Measurements from ENCODE around the gene CD79A.

CD79A gene

DNA sequence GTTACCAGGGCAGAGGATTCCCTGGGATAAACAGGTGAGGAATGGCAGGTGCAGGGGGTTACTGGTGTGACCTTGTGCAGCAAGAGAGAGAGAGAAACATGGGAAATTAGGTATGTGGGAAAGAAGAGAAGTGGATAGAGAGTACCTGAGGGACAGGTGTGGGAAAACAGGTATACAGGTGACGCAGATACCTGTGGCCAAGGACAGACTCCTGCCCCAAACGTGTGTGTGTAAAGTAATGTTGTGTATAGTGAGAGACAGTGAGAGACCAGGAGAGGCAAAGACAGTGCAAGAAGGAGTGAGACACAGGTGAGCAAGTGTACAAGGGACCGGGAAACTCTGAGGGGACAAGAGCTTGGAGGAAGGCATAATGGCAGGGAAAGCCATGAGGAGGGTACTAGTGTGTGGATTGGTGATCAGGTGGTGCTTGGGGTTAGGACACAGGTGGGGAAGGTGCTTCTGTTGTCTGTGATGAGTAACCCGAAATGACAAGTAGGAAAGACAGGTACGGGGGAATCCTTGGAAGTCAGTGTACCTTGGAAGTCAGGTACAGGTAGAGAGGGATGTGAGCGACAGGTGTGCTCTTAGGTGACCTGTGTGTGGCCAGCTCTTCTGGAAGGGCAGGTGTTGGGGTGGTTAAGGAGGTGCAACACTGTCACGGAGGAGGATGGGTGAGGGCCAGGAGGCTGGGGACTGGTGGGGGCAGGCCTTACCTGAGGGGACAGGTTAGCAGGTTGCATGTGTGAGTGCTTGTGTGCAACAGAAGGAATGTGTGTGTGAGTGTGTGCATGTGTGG is 48.3 kb downstream of the CD79A start:
- no peak for TF ChIP-seq Cebpa-rat (IDR thresholded peaks at IDR 0.05)
- Histone ChIP-seq H3K9me3 (replicated peaks in 1 of 11) (no peaks in the 10 kb centered on the region), H3K36me3 (no peaks in the 10 kb centered on the region), H4K20me1 (peaks cover 0 to 29% (median 5%) of the 10 kb centered on the region in 11 experiments; a peak in 11 of 22 replicates), H3K4me2 (no peak overlapping the region), H3K27me3 (peaks cover 86 to 94% (median 91%) of the 10 kb centered on the region in 11 experiments), H3K27ac (no peak overlapping the region), H3K4me1 (peaks cover 19 to 46% (median 35%) of the 10 kb centered on the region in 10 experiments), H3K9ac (no peak overlapping the region), H3K4me3 (no peak overlapping the region)

GRCh38 chr19:41926028-41926762 is 49.1 kb downstream of the CD79A start:
- Histone ChIP-seq H4K20me1 (peaks cover 0 to 29% (median 5%) of the 10 kb centered on the region in 11 experiments; a peak in 11 of 22 replicates), H3K9me3 (replicated peaks in 1 of 11) (no peaks in the 10 kb centered on the region), H3K4me1 (peaks cover 20 to 46% (median 36%) of the 10 kb centered on the region in 10 experiments), H3K27me3 (peaks cover 87 to 96% (median 91%) of the 10 kb centered on the region in 11 experiments), H3K4me3 (no peak overlapping the region), H3K27ac (no peak overlapping the region), H3K9ac (no peak overlapping the region), H3K36me3 (no peaks in the 10 kb centered on the region), H3K4me2 (no peak overlapping the region)
- no peak for TF ChIP-seq Cebpa-rat (IDR thresholded peaks at IDR 0.05)

DNA sequence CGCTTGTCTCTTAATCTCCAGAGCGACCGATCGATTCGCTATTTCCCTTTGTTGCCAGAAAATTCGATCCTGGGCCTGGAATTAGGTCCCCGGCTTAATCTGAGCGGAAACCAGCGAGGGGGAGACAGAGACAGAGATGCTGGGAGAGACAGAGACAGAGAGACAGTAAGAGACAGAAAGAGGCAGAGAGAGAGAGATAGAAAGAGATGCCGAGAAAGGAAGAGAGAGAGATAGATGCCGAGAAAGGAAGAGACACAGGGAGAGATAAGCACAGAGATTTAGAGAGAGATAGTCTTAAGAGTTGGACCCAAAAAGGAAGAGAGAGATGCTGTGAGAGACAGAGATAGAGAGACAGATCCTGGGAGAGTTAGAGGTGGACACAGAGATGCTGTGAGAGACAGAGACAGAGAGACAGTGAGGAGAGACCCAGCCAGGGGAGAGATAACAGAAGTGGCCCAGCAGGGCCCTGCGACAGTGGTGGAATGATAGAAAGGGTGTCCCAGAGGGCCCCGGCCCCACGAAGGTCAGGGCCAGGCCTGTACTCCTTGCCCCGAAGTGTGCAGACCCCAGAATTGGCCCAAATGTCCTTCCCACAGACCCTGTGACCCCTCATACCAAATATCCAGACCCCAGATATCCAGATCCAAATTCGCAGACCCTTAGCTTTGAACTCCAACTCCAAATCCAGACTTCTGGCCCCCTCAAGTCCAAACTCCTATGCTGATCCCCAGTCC is 49.9 kb downstream of the CD79A start:
- TF ChIP-seq Cebpa-rat (IDR thresholded peaks at IDR 0.05) = no peak
- Histone ChIP-seq H3K27ac (no peak overlapping the region), H3K4me2 (peak overlapping the region in 5 of 11 experiments; percentile 34 to 99 (median 61); a peak in 7 of 22 replicates), H4K20me1 (peaks cover 0 to 29% (median 5%) of the 10 kb centered on the region in 11 experiments; a peak in 11 of 22 replicates), H3K36me3 (no peaks in the 10 kb centered on the region), H3K4me3 (0 out of 20 replicates have a peak overlapping the region, but pooled peaks of 1 of the 10 experiments have one; percentile 64), H3K9ac (no peak overlapping the region), H3K4me1 (peaks cover 22 to 47% (median 37%) of the 10 kb centered on the region in 10 experiments), H3K27me3 (peaks cover 82 to 93% (median 84%) of the 10 kb centered on the region in 11 experiments), H3K9me3 (replicated peaks in 1 of 11) (no peaks in the 10 kb centered on the region)

DNA sequence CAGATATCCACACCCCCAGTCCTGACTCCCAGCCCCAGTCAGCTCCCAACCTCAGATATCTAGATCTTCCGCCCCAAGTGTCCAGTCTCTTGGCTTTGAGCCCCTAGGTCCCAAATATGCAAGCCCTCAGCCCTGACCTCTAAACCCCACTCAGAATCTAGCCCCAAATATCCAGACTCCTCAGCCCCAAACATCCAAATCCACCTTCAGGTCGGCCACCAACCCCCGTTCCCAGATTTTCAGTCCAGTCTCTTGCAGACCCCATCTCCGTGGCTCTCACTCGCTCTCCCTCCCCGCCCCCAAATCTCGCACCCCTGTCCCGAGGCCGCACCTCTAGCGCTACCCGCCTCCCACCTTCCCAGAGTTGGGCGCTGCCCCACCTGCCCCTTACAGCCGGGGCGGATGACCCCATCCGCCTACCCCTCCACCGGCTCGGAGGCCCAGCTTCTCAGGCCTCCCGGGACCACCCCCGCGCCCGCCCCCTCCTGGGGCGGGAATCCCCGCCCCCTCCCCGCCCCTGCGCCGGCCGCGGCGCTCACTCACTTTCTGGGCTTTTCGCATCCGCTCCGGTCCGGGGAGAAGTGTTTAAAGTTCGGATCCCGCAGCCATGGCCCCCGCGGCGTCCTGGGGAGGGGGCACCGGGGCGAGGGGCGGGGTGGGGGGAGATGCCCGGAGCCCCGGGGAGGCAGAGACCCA is 50.6 kb downstream of the CD79A start:
- H3K9ac ChIP-seq = peak overlapping the region in 9 of 11 experiments; percentile 56 to 73 (median 69); a peak in 11 of 22 replicates
- peaks cover 22 to 49% (median 38%) of the 10 kb centered on the region in 10 experiments for H3K4me1 ChIP-seq
- no peak for TF ChIP-seq Cebpa-rat (IDR thresholded peaks at IDR 0.05)

DNA sequence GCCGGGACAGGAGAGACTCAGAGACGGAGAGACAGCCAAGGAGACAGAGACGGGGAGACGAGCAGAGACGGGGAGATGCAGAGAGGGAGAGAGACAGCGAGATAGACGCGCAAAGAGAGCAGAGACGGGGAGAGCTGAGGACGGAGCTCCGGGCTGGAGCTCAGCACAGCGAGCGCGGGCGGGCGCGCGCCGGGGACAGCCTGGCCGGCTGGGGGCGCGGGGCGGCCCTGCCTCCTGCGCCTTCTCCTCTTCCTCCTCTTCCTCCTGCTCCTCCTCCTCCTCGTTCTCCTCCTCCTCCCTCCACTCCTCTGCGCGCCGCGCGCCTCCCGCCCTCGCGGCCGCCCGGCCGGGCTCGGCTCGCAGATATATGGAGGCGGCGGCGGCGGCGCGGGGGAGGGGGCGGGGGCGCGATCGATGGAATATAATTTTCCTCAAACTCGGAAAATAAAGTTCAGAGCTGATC is 51.2 kb downstream of the CD79A start, which contains the start of gene ERFL:
ERFL (minus strand) TSS at position 229 of the 463 bp plus-strand sequence. CDS start 15,530 bp downstream, outside the sequence.
- Histone ChIP-seq H3K4me1 (peaks cover 26 to 54% (median 43%) of the 10 kb centered on the region in 10 experiments), H3K27me3 (peaks cover 68 to 82% (median 71%) of the 10 kb centered on the region in 11 experiments), H3K9me3 (replicated peaks in 1 of 11) (no peaks in the 10 kb centered on the region), H3K36me3 (no peaks in the 10 kb centered on the region), H3K27ac (no peak within 1 kb of the TSS), H3K9ac (peak within 1 kb of the TSS; percentile 56 to 73 (median 69); a peak in 20 of 22 replicates), H3K4me2 (peak within 1 kb of the TSS; percentile 83 to 99 (median 97)), H3K4me3 (peak within 1 kb of the TSS; percentile 54 to 75 (median 64)), H4K20me1 (peaks cover 0 to 24% (median 5%) of the 10 kb centered on the region in 11 experiments; a peak in 10 of 22 replicates)
- no peak for TF ChIP-seq Cebpa-rat (IDR thresholded peaks at IDR 0.05)

More for the DNA sequence above, 50.6 kb downstream of the CD79A start:
- H3K4me3 ChIP-seq = peak overlapping the region; percentile 54 to 75 (median 64)
- H3K9me3 ChIP-seq (replicated peaks in 1 of 11) = no peaks in the 10 kb centered on the region
- peaks cover 0 to 28% (median 5%) of the 10 kb centered on the region in 11 experiments; a peak in 11 of 22 replicates for H4K20me1 ChIP-seq
- H3K36me3 ChIP-seq = no peaks in the 10 kb centered on the region
- H3K27me3 ChIP-seq = peaks cover 74 to 88% (median 77%) of the 10 kb centered on the region in 11 experiments
- H3K27ac ChIP-seq = no peak overlapping the region
- H3K4me2 ChIP-seq = peak overlapping the region; percentile 83 to 99 (median 97)

GRCh38 chr19:41928754-41929535 is 51.9 kb downstream of the CD79A start:
- H3K4me1 ChIP-seq = peaks cover 33 to 60% (median 49%) of the 10 kb centered on the region in 10 experiments
- H3K9me3 ChIP-seq (replicated peaks in 1 of 11) = no peaks in the 10 kb centered on the region
- peaks cover 0 to 24% (median 5%) of the 10 kb centered on the region in 11 experiments; a peak in 10 of 22 replicates for H4K20me1 ChIP-seq
- H3K4me2 ChIP-seq = peak overlapping the region; percentile 83 to 99 (median 97)
- H3K36me3 ChIP-seq = no peaks in the 10 kb centered on the region
- H3K27me3 ChIP-seq = peaks cover 67 to 80% (median 69%) of the 10 kb centered on the region in 11 experiments
- peak overlapping the region in 9 of 11 experiments; percentile 51 to 73 (median 68); a peak in 16 of 22 replicates for H3K9ac ChIP-seq
- H3K27ac ChIP-seq = no peak overlapping the region
- peak overlapping the region; percentile 54 to 75 (median 64) for H3K4me3 ChIP-seq
- no peak for TF ChIP-seq Cebpa-rat (IDR thresholded peaks at IDR 0.05)

- no peak for TF ChIP-seq Cebpa-rat (IDR thresholded peaks at IDR 0.05)
- peaks cover 60 to 73% (median 63%) of the 10 kb centered on the region in 11 experiments for H3K27me3 ChIP-seq
- no peak overlapping the region for H3K4me3 ChIP-seq
- no peaks in the 10 kb centered on the region for H3K9me3 ChIP-seq (replicated peaks in 1 of 11)
- 0 out of 22 replicates have a peak overlapping the region, but pooled peaks of 1 of the 11 experiments have one; percentile 73 for H3K9ac ChIP-seq
- H3K4me2 ChIP-seq = peak overlapping the region in 10 of 11 experiments; percentile 83 to 99 (median 96); a peak in 19 of 22 replicates
- H3K4me1 ChIP-seq = peaks cover 39 to 67% (median 56%) of the 10 kb centered on the region in 10 experiments
- H3K36me3 ChIP-seq = no peaks in the 10 kb centered on the region
- no peak overlapping the region for H3K27ac ChIP-seq
- peaks cover 0 to 24% (median 5%) of the 10 kb centered on the region in 11 experiments; a peak in 10 of 22 replicates for H4K20me1 ChIP-seq
Measured at GRCh38 chr19:41929536-41930071, 52.5 kb downstream of the CD79A start.
